ENCODE data around the gene UNC93A.
"Not testable (repeated sequence)": the region's sequence is repeated elsewhere in the genome, so short reads cannot be mapped to it uniquely, and the experiment has no call there.

The UNC93A gene

GRCh38 chr6:167303675-167304625 lies 12.8 kb downstream of the UNC93A start:
- TF ChIP-seq, protein P1, sequence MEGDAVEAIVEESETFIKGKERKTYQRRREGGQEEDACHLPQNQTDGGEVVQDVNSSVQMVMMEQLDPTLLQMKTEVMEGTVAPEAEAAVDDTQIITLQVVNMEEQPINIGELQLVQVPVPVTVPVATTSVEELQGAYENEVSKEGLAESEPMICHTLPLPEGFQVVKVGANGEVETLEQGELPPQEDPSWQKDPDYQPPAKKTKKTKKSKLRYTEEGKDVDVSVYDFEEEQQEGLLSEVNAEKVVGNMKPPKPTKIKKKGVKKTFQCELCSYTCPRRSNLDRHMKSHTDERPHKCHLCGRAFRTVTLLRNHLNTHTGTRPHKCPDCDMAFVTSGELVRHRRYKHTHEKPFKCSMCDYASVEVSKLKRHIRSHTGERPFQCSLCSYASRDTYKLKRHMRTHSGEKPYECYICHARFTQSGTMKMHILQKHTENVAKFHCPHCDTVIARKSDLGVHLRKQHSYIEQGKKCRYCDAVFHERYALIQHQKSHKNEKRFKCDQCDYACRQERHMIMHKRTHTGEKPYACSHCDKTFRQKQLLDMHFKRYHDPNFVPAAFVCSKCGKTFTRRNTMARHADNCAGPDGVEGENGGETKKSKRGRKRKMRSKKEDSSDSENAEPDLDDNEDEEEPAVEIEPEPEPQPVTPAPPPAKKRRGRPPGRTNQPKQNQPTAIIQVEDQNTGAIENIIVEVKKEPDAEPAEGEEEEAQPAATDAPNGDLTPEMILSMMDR (IDR thresholded peaks at IDR 0.05; ENCODE audit: extremely low read depth, insufficient read depth, missing control alignments), result no peak
- DNase-seq (ENCODE audit: low spot score), result no peak
- in situ Hi-C loops (cut with MboI; ENCODE audit: low pct_unique_long_range_greater_than_20kb, low sequenced_read_pairs, unreplicated experiment), result no loop called here

DNA sequence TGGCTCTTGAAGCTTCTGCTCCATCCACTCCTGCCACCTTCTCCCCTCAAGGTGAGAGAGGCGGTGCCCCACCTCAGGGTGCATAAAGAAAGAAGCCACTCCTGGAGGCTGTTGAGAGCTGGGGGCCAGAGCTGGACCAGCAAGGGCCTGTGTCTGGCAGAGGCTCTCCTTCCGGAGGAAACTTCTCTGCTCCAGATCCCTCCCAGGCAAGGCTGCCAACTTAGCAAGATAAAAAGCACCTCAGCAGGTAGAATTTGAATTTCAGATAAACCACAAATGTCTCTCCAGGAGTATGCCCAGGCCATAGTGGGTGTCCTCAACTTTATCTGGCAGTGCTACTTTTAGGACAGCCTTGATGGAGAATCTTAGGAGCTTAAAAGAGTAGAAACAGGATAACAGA lies 13.8 kb downstream of the UNC93A start:
- TF ChIP-seq, protein P1 (IDR thresholded peaks at IDR 0.05; ENCODE audit: extremely low read depth, insufficient read depth, missing control alignments), result no peak
- in situ Hi-C loops (cut with MboI; ENCODE audit: low pct_unique_long_range_greater_than_20kb, low sequenced_read_pairs, unreplicated experiment), result no loop called here
- DNase-seq (ENCODE audit: low spot score), result no peak

DNA sequence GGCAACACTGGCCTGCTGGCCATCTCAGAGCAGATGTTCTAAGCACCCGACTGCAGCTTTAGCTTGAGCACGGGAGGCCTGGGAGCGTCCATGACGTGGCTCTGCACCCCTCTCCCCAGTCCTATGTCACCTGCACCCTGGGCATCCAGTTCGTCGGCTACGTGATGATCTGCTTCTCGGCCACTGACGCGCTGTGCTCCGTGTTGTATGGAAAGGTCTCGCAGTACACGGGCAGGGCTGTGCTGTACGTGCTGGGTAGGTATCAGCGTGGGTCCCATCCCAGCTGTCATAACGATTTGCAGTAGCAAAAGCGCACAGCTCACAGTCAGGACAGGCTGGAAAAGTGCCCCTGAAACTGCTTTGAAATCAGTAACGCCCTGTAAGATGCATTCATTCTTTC lies 14.7 kb downstream of the UNC93A start:
- TF ChIP-seq, protein P1 (IDR thresholded peaks at IDR 0.05; ENCODE audit: extremely low read depth, insufficient read depth, missing control alignments), result no peak
- DNase-seq (ENCODE audit: low spot score), result no peak
- in situ Hi-C loops (cut with MboI; ENCODE audit: low pct_unique_long_range_greater_than_20kb, low sequenced_read_pairs, unreplicated experiment), result no loop called here

GRCh38 chr6:167306401-167306998 lies 15.4 kb downstream of the UNC93A start:
- TF ChIP-seq, protein P1 (IDR thresholded peaks at IDR 0.05; ENCODE audit: extremely low read depth, insufficient read depth, missing control alignments), result no peak
- in situ Hi-C loops (cut with MboI; ENCODE audit: low pct_unique_long_range_greater_than_20kb, low sequenced_read_pairs, unreplicated experiment), result no loop called here
- no peak for DNase-seq (ENCODE audit: low spot score)

DNA sequence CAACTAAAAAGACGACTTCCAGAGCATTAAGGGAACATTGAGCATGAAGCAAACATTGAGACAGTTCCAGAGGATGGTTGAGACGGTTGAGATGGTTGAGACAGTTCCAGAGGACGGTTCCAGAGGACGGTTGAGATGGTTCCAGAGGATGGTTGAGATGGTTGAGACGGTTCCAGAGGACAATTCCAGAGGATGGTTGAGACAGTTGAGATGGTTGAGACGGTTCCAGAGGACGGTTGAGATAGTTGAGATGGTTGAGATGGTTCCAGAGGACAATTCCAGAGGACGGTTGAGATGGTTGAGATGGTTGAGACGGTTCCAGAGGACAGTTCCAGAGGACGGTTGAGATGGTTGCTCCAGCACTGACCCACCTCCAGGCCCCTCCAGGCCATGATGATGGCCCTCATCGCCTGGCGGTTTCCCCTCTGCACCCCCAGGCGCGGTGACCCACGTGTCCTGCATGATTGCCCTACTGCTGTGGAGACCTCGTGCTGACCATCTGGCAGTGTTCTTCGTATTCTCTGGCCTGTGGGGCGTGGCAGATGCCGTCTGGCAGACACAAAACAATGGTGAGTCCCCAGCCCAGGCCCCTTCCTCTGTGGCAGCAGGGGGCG lies 16.3 kb downstream of the UNC93A start:
- in situ Hi-C loops (cut with MboI; ENCODE audit: low pct_unique_long_range_greater_than_20kb, low sequenced_read_pairs, unreplicated experiment), result no loop called here
- TF ChIP-seq, protein P1 (IDR thresholded peaks at IDR 0.05; ENCODE audit: extremely low read depth, insufficient read depth, missing control alignments), result no peak
- DNase-seq (ENCODE audit: low spot score), result no peak

DNA sequence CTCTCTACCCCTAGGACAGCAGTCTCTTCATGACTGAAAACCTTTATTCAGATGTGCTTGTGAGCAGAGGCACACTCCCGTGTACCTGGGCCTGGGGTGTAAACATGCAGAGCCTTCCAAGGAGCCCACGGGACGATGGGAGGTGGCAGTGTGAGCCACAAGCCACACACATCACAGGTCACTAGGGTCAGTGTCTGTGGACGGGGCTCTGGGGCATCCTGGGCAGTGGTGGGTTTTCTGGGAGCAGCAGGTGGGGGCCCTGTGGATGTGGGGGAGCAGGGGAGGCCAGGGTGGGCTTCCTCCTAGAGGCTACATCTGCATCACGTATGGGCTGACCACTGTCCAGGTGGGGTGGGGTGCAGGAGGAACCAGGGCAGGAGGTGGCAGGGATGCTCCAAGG lies 17.1 kb downstream of the UNC93A start:
- TF ChIP-seq, protein P1 (IDR thresholded peaks at IDR 0.05; ENCODE audit: extremely low read depth, insufficient read depth, missing control alignments), result no peak
- in situ Hi-C loops (cut with MboI; ENCODE audit: low pct_unique_long_range_greater_than_20kb, low sequenced_read_pairs, unreplicated experiment), result no loop called here

DNA sequence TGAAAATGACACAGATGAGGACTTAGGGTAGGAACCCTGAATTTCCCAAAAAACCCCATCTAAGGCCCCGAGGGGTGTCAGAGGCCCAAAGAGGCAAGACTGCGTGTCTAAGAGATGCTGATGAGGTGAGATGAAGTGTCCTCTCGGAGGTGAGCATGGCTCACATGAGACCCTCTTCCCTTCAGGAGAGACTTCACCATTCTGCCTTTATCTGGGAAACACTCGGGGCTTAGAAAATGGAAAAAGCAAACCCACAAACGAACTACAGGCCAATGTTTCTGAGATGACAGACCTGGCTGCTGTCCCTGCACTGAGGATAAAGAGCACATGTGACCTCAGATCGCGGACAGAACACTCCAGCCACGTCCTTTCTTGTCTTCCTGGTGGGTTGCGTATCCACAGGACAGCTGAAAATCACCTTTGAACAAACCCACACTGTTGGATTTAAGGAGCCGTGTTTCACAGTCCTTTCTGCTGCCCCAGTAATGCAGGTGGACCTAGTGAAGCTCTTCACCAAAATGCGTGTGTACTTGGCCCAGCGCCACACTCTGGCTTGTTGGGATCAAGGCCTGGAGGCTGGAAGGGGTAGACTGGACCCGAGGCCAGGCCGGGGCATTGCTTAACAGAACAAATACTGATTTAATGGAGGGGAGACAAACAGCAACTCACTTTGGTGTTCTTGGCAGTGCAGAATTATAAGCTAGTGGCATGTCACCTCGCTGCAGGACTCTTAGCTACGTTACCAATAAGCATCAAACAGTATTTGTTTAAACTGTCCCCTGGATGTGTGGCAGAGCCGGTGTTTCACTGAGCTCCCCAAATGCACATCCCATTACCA lies 18.5 kb downstream of the UNC93A start:
- DNase-seq (ENCODE audit: low spot score); in situ Hi-C loops (cut with MboI; ENCODE audit: low pct_unique_long_range_greater_than_20kb, low sequenced_read_pairs, unreplicated experiment): not testable (repeated sequence)

More for the DNA sequence above, 17.1 kb downstream of the UNC93A start:
- no peak for DNase-seq (ENCODE audit: low spot score)

Measured in GM13977 (cell line).